AG04449 (cell line): ENCODE data around the gene LRRN4CL.

Experiments
- CTCF ChIA-PET: fragments of 350-600 bp; formaldehyde crosslinking; extraction: SDS; loops from one replicate; lab custom pipeline; 2021; ENCODE audit warnings: antibody characterized with exemption; lab: Yijun Ruan, JAX
- POLR2A ChIA-PET: fragments of 400-600, 350-600 bp; formaldehyde crosslinking; extraction: SDS; loops from one replicate; lab custom pipeline; 2020; ENCODE audit warnings: antibody characterized with exemption, inconsistent platforms; lab: Yijun Ruan, JAX
- DNase-seq: peaks from one replicate; pipeline ENCODE4 v3.0.0-alpha.2; 2010; ENCODE audit warnings: low read depth, low spot score
- H3K4me3 ChIP-seq: 2 replicates; pipeline ENCODE4 v1.5.1; 2011; ENCODE audit warnings: low read depth, mild to moderate bottlenecking, control low read depth, low read length
- CTCF ChIP-seq: IDR thresholded peaks from one replicate; pipeline ENCODE4 v1.5.1; 2011; ENCODE audit warnings: mild to moderate bottlenecking, moderate library complexity, low read length, control low read depth, inconsistent platforms; ENCODE audit not compliant: insufficient read depth; ENCODE audit errors: missing control alignments

Gene LRRN4CL

GRCh38 chr11:62648185-62648966 lies 41.0 kb downstream of the LRRN4CL start:
- CTCF ChIA-PET = interaction anchor here (1.0 to 1.4 kb wide), 2 partner anchors 31 to 35 kb away, joined by 3 to 4 read pairs; partner anchors contain the start of gene ROM1
- no peak for DNase-seq
- POLR2A ChIA-PET = interaction anchor here (2.3 kb wide), 1 partner anchor 17 kb away, joined by 25 read pairs; the partner anchor contains the start of genes C11orf98 and CSKMT
- H3K4me3 ChIP-seq = no peak overlapping the region
- no peak for TF ChIP-seq CTCF

- DNase-seq = no peak
- no peak overlapping the region for H3K4me3 ChIP-seq
- ChIA-PET CTCF (interaction anchor here (1.0 to 1.2 kb wide), 2 partner anchors 20 to 34 kb away, joined by 3 read pairs; partner anchors contain the start of gene ROM1), POLR2A (interaction anchor here (2.3 kb wide), 1 partner anchor 18 kb away, joined by 25 read pairs; the partner anchor contains the start of genes C11orf98 and CSKMT)
- no peak for TF ChIP-seq CTCF
These were observed 41.7 kb downstream of the LRRN4CL start for GRCh38 chr11:62647609-62648005.

- no peak for DNase-seq
- POLR2A ChIA-PET = interaction anchor here (0.6 to 3.5 kb wide), 7 partner anchors 13 to 209 kb away, joined by 3 to 46 read pairs (median 5); partner anchors contain the start of genes B3GAT3, C11orf98, CSKMT and TUT1
- TF ChIP-seq CTCF = no peak
These were observed 42.3 kb downstream of the LRRN4CL start for GRCh38 chr11:62646825-62647608.

GRCh38 chr11:62645946-62646824 lies 43.1 kb downstream of the LRRN4CL start, which contains the start of gene GANAB:
Gene GANAB (minus strand): TSS chr11:62646613. CDS start chr11:62646599, 14 bp downstream.
- no peak for TF ChIP-seq CTCF
- H3K4me3 ChIP-seq = peak within 1 kb of the TSS; percentile 91
- DNase-seq = peak; percentile 87
- POLR2A ChIA-PET = interaction anchor here (0.6 to 3.5 kb wide), 10 partner anchors 14 to 210 kb away, joined by 3 to 46 read pairs (median 4); partner anchors contain the start of genes B3GAT3, C11orf98, CSKMT and LRRN4CL
- CTCF ChIA-PET = interaction anchor here (1.0 to 2.7 kb wide), 6 partner anchors 11 to 251 kb away, joined by 3 to 11 read pairs (median 4); partner anchors contain the start of genes C11orf98 and CSKMT

More at GRCh38 chr11:62646825-62647608, 42.3 kb downstream of the LRRN4CL start:
- CTCF ChIA-PET = interaction anchor here (1.2 to 2.7 kb wide), 2 partner anchors 12 to 21 kb away, joined by 3 to 11 read pairs; no protein-coding TSS in a partner anchor
- H3K4me3 ChIP-seq = 0 out of 2 replicates have a peak overlapping the region, but pooled peaks have one; percentile 2

- POLR2A ChIA-PET = interaction anchor here (0.6 to 3.5 kb wide), 6 partner anchors 13 to 195 kb away, joined by 3 to 46 read pairs (median 4); partner anchors contain the start of genes C11orf98, CSKMT, LRRN4CL and TUT1
- DNase-seq = no peak
- no peak for TF ChIP-seq CTCF
- CTCF ChIA-PET = interaction anchor here (1.0 to 2.7 kb wide), 7 partner anchors 11 to 251 kb away, joined by 3 to 11 read pairs (median 4); partner anchors contain the start of genes C11orf98 and CSKMT
- H3K4me3 ChIP-seq = peak overlapping the region; percentile 91
These were observed 43.7 kb downstream of the LRRN4CL start for GRCh38 chr11:62645671-62645945.
